K562 (cell line): ENCODE data around the gene TTLL9.

Experiments used
- CCAR2 ChIP-seq: fragments of 200-400 bp; formaldehyde crosslinking; IDR thresholded peaks from 2 replicates; pipeline ENCODE4 v1.6.1; 2017; ENCODE audit warnings: mild to moderate bottlenecking, low read depth, low read length
- FOXA1 ChIP-seq: fragments of 450-650 bp; IDR thresholded peaks from 2 replicates; pipeline ENCODE4 v1.6.1; 2016; ENCODE audit warnings: mild to moderate bottlenecking, borderline replicate concordance
- GMEB1 ChIP-seq: fragments of 250-450 bp; sonication (Bioruptor Pico); IDR thresholded peaks from 2 replicates; pipeline ENCODE4 v1.4.0; 2020; ENCODE audit warnings: mild to moderate bottlenecking
- HIVEP1 ChIP-seq: fragments of 250-450 bp; sonication (Bioruptor Pico); IDR thresholded peaks from 2 replicates; pipeline ENCODE4 v1.4.0; 2020; ENCODE audit warnings: mild to moderate bottlenecking
- KDM1A ChIP-seq, 2 experiments: fragments of 450-650 bp; IDR thresholded peaks; 2 replicates each; pipeline ENCODE4 v1.6.1; 2016; ENCODE audit warnings: mild to moderate bottlenecking in 2 of 2
- SIN3A ChIP-seq, 2 experiments: fragments of 150-350 bp in 1 of 2; IDR thresholded peaks; 2 replicates each; pipeline ENCODE4 v1.6.1; 2011 to 2016; ENCODE audit warnings: borderline replicate concordance in 2 of 2, low read depth in 2 of 2, low read length in 2 of 2, mild to moderate bottlenecking in 2 of 2, moderate library complexity in 2 of 2; ENCODE audit not compliant: control insufficient read depth in 1 of 2
- U2AF2 ChIP-seq: fragments of 200-400 bp; formaldehyde crosslinking; optimal IDR thresholded peaks from 2 replicates; pipeline ENCODE3; 2017; ENCODE audit warnings: low read depth, mild to moderate bottlenecking, low read length
- ZBTB26 ChIP-seq: fragments of 450-650 bp; formaldehyde crosslinking; IDR thresholded peaks from 2 replicates; pipeline ENCODE4 v1.4.0; 2022; ENCODE audit warnings: missing genetic modification characterization
- ZNF644 ChIP-seq: fragments of 200-800 bp; sonication (Bioruptor generic); IDR thresholded peaks from 2 replicates; pipeline ENCODE4 v1.6.1; 2016; ENCODE audit warnings: low read depth, missing genetic modification characterization, missing compliant biosample characterization

- TF ChIP-seq GMEB1 (CRISPR knock-in tag) (no peak), SIN3A (IDR thresholded peaks at IDR 0.05; ENCODE audit: borderline replicate concordance in 2 of 2, control insufficient read depth in 1 of 2, low read depth in 2 of 2, low read length in 2 of 2) (no peak), ZNF644 (tag) (no peak), CCAR2 (no peak), ZBTB26 (CRISPR knock-in tag) (no peak), HIVEP1 (CRISPR knock-in tag) (no peak), U2AF2 (no peak), KDM1A (IDR thresholded peaks at IDR 0.05) (no peak), FOXA1 (no peak)
These were observed 66.0 kb downstream of the TTLL9 start for GRCh38 chr20:31936420-31936819.
